Measurements from ENCODE around the gene PKNOX2. TPM values are rescaled to one million over a fixed set of nuclear protein-coding genes. Genes with fewer than 3 reads are reported as not detected.

PKNOX2 gene
- total RNA-seq, 1 donor from 2014 or later, result 12.1 TPM

GRCh38 chr11:125333354-125334073 is 169.0 kb downstream of the PKNOX2 start:
- Histone ChIP-seq H3K27ac (no peak overlapping the region), H3K4me3 (no peak overlapping the region), H3K27me3 (no peaks in the 10 kb centered on the region), H3K9me3 (no peaks in the 10 kb centered on the region), H3K36me3 (no peaks in the 10 kb centered on the region), H3K4me1 (no peaks in the 10 kb centered on the region)
- no peak for DNase-seq (ENCODE audit: low spot score in 2 of 2)
- TF ChIP-seq CTCF (IDR thresholded peaks at IDR 0.05), result no peak
- intact Hi-C loops (cut with DNase I), result no loop called here

DNA sequence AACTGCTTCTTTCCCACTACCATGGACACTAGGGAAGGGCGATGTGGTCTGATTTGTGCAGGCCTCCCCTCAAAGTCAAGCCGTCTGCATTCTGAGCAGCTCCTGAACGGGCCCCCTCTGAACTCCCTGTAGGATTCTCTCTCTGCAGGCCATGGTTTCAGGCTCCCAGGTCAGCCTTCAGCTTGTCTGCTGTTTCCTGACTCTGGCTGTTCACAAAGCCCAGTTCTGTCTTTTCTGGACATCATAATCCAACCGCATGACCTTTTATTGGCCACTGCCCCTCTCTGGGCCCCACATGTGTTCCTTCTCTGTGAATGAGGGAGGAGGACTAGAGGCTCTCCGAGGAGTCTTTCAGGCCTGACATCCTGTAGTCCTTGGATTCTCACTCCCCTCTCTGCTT is 170.6 kb downstream of the PKNOX2 start:
- Histone ChIP-seq H3K4me3 (no peak overlapping the region), H3K9me3 (no peaks in the 10 kb centered on the region), H3K36me3 (no peaks in the 10 kb centered on the region), H3K27ac (no peak overlapping the region), H3K4me1 (no peaks in the 10 kb centered on the region), H3K27me3 (no peaks in the 10 kb centered on the region)
- no peak for DNase-seq (ENCODE audit: low spot score in 2 of 2)
- intact Hi-C loops (cut with DNase I), result no loop called here
- no peak for TF ChIP-seq CTCF (IDR thresholded peaks at IDR 0.05)

DNA sequence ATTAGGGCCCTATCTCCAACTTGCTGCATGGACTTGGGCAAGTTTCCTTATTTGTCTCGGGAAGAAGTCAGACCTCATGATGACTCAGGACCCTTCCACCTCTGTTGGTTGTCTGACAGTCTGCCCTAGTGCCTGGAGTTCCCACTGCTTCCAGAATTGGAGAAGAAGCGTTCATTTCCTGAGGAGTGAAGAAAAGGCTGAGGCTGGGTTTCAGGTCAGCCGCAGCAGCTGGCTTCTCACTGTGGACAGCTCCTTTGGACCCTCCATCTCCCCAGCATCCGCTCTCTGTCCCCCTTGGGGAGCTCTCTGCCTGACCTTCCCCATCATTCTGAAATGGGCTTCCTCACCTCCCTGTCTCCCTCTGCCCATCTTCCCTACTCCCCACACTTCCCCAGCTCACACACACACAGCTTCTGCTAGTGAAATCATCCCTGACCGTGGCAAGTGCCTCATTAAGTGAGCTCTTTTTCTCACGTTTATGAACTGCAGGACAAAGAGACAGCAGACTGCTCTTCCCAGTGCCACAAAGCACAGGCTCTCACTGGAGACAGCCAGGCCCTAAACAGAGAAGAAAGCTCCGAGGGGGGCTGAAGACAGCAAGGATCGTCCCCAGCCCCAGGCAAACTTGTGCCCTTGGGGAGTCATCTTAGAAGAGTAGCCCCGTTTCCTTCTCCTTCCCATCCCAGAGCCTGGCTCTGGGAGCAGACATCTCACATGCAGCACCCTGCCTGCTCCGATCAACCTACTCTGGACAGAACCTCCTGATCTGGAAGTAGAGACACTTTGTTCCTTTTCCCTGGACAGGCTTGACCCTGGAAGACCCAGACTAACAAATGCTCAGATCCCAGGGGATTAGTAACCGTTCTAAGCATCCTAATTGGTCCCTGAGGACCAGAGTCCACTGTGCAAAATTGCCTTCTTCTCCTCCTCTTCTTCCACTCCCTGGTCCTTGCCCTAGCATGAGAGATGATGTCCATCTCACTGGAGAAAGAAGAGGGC is 173.6 kb downstream of the PKNOX2 start:
- H3K27me3 ChIP-seq, result no peaks in the 10 kb centered on the region
- TF ChIP-seq CTCF (IDR thresholded peaks at IDR 0.05), result no peak
- no peaks in the 10 kb centered on the region for H3K9me3 ChIP-seq
- no peak for DNase-seq (ENCODE audit: low spot score in 2 of 2)
- no peaks in the 10 kb centered on the region for H3K36me3 ChIP-seq
- no peak overlapping the region for H3K4me3 ChIP-seq
- intact Hi-C loops (cut with DNase I), result no loop called here
- H3K27ac ChIP-seq, result no peak overlapping the region
- H3K4me1 ChIP-seq, result no peaks in the 10 kb centered on the region

- Histone ChIP-seq H3K4me1 (no peaks in the 10 kb centered on the region), H3K4me3 (no peak overlapping the region), H3K27me3 (no peaks in the 10 kb centered on the region), H3K36me3 (no peaks in the 10 kb centered on the region), H3K27ac (no peak overlapping the region), H3K9me3 (no peaks in the 10 kb centered on the region)
- intact Hi-C loops (cut with DNase I), result no loop called here
- TF ChIP-seq CTCF (IDR thresholded peaks at IDR 0.05), result no peak
- DNase-seq (ENCODE audit: low spot score in 2 of 2), result no peak
Observed at GRCh38 chr11:125338886-125339811, 174.6 kb downstream of the PKNOX2 start.

GRCh38 chr11:125341676-125342075 is 177.1 kb downstream of the PKNOX2 start:
- Histone ChIP-seq H3K9me3 (no peaks in the 10 kb centered on the region), H3K36me3 (no peaks in the 10 kb centered on the region), H3K27ac (no peak overlapping the region), H3K4me1 (peaks cover 0 to 11% of the 10 kb centered on the region in 2 donors), H3K27me3 (no peaks in the 10 kb centered on the region), H3K4me3 (no peak overlapping the region)
- intact Hi-C loops (cut with DNase I), result no loop called here
- no peak for TF ChIP-seq CTCF (IDR thresholded peaks at IDR 0.05)
- no peak for DNase-seq (ENCODE audit: low spot score in 2 of 2)

All from ascending aorta (tissue), 2 donors.